ENCODE results near the gene NCAPD2.

GRCh38 chr12:6452245-6452943, 41.5 kb upstream of the NCAPD2 start:
- TF ChIP-seq CTCF (IDR thresholded peaks at IDR 0.05): no peak
- no peak for TF ChIP-seq POLR2A (IDR thresholded peaks at IDR 0.05)
